A375 (cell line): Measurements from ENCODE around the gene TNS1. TPM values are rescaled to one million over a fixed set of nuclear protein-coding genes. Genes with fewer than 3 reads are reported as not detected.

ENCODE experiments used
- small RNA-seq: library from RNA; depleted of rRNA; stranded (forward); fragments of <200 nt; gene quantifications from one replicate; pipeline ENCODE3, GENCODE V24; 2014
- total RNA-seq: library from RNA; depleted of rRNA; stranded (reverse); fragments of >200 nt; shearing (Covaris generic); gene quantifications from 2 replicates; pipeline ENCODE4 v1.2.3, GENCODE V29; 2014; rRNA removed

TNS1 gene
- total RNA-seq, result 0.50 and 1.7 TPM in 2 replicates

GRCh38 chr2:218002845-218003180 lies at the start of gene TNS1:
Gene TNS1 (minus strand): TSS chr2:218002995. CDS start chr2:218002872, 123 bp downstream.

Small RNA genes lying within 50 kb of the gene (small RNA-seq; reads per million reads assigned to genes)
- not detected for gene MIR6809

Other genes starting within 250 kb of the TNS1 start
- not detected in 2 replicates for gene RUFY4, start 66.3 kb upstream of the TNS1 start, total RNA-seq
- gene CXCR2, start 123.0 kb upstream of the TNS1 start, total RNA-seq, result not detected in 2 replicates
- gene CXCR1, start 164.0 kb upstream of the TNS1 start, total RNA-seq, result not detected in 2 replicates
- 161 and 180 TPM in 2 replicates for gene ARPC2, start 214.2 kb upstream of the TNS1 start, total RNA-seq